H9 (cell line): Measurements from ENCODE around the gene STARD4. TPM values are rescaled to one million over a fixed set of nuclear protein-coding genes. Genes with fewer than 3 reads are reported as not detected.

ENCODE experiments used
- DNase-seq: peaks from one replicate; pipeline ENCODE4 v3.0.0-alpha.2; 2017
- H2AFZ ChIP-seq: one replicate; pipeline ENCODE4 v1.6.1; 2013; ENCODE audit warnings: mild to moderate bottlenecking, low read length, control low read depth, moderate library complexity
- H2AK5ac ChIP-seq: 2 replicates; pipeline ENCODE4 v1.6.1; 2013; ENCODE audit warnings: low read length, control low read depth, mixed read lengths; ENCODE audit not compliant: insufficient read length
- H2BK120ac ChIP-seq: one replicate; pipeline ENCODE4 v1.6.1; 2013; ENCODE audit warnings: low read depth, mild to moderate bottlenecking, low read length, control low read depth, inconsistent platforms; ENCODE audit not compliant: poor library complexity, severe bottlenecking
- H2BK12ac ChIP-seq: 2 replicates; pipeline ENCODE4 v1.6.1; 2013; ENCODE audit warnings: low read length, control low read depth, mixed read lengths, low read depth; ENCODE audit not compliant: insufficient read length
- H2BK15ac ChIP-seq: 2 replicates; pipeline ENCODE4 v1.6.1; 2013; ENCODE audit warnings: low read depth, low read length, control low read depth
- H2BK20ac ChIP-seq: one replicate; pipeline ENCODE4 v1.6.1; 2013; ENCODE audit warnings: low read depth, mild to moderate bottlenecking, low read length, control low read depth, inconsistent platforms; ENCODE audit not compliant: poor library complexity, severe bottlenecking
- H2BK5ac ChIP-seq: 2 replicates; pipeline ENCODE4 v1.6.1; 2013; ENCODE audit warnings: low read length, control low read depth, mixed read lengths; ENCODE audit not compliant: insufficient read length
- H3K14ac ChIP-seq: 2 replicates; pipeline ENCODE4 v1.6.1; 2013; ENCODE audit warnings: low read length, control low read depth; ENCODE audit not compliant: insufficient read depth
- H3K18ac ChIP-seq: 2 replicates; pipeline ENCODE4 v1.6.1; 2013; ENCODE audit warnings: low read depth, mild to moderate bottlenecking, mixed read lengths, low read length, control low read depth; ENCODE audit not compliant: insufficient read length
- H3K23ac ChIP-seq: 2 replicates; pipeline ENCODE4 v1.6.1; 2013; ENCODE audit warnings: low read length, control low read depth, mixed read lengths, low read depth; ENCODE audit not compliant: insufficient read length
- H3K23me2 ChIP-seq: 2 replicates; pipeline ENCODE4 v1.6.1; 2013; ENCODE audit warnings: low read depth, mild to moderate bottlenecking, mixed read lengths, low read length, control low read depth; ENCODE audit not compliant: insufficient read length, poor library complexity, severe bottlenecking
- H3K27ac ChIP-seq: 2 replicates; pipeline ENCODE4 v1.5.1; 2013; ENCODE audit warnings: low read length, control low read depth, mixed read lengths, low read depth; ENCODE audit not compliant: insufficient read length
- H3K27me3 ChIP-seq: 2 replicates; pipeline ENCODE4 v1.6.1; 2013; ENCODE audit warnings: low read length, control low read depth, inconsistent platforms; ENCODE audit not compliant: insufficient read depth
- H3K4ac ChIP-seq: 2 replicates; pipeline ENCODE4 v1.6.1; 2013; ENCODE audit warnings: low read depth, mild to moderate bottlenecking, control low read depth, inconsistent platforms, low read length, moderate library complexity
- H3K4me1 ChIP-seq: 2 replicates; pipeline ENCODE4 v1.6.1; 2013; ENCODE audit warnings: low read length, control low read depth, inconsistent platforms; ENCODE audit not compliant: insufficient read depth
- H3K4me2 ChIP-seq: 2 replicates; pipeline ENCODE4 v1.6.1; 2013; ENCODE audit warnings: low read length, control low read depth, mixed read lengths; ENCODE audit not compliant: insufficient read length, insufficient read depth
- H3K56ac ChIP-seq: 2 replicates; pipeline ENCODE4 v1.6.1; 2013; ENCODE audit warnings: low read depth, mild to moderate bottlenecking, mixed read lengths, low read length, control low read depth; ENCODE audit not compliant: insufficient read length
- H3K79me1 ChIP-seq: 2 replicates; pipeline ENCODE4 v1.6.1; 2013; ENCODE audit warnings: low read depth, mild to moderate bottlenecking, moderate library complexity, low read length, control low read depth, inconsistent platforms; ENCODE audit not compliant: insufficient read depth, poor library complexity, severe bottlenecking
- H3K79me2 ChIP-seq: 2 replicates; pipeline ENCODE4 v1.6.1; 2013; ENCODE audit warnings: low read length, control low read depth, inconsistent platforms; ENCODE audit not compliant: insufficient read depth
- H3K9ac ChIP-seq: 2 replicates; pipeline ENCODE4 v1.6.1; 2013; ENCODE audit warnings: low read length, control low read depth, mixed read lengths; ENCODE audit not compliant: insufficient read length; ENCODE audit errors: extremely low read depth
- H3K9me3 ChIP-seq: one replicate; pipeline ENCODE4 v1.6.1; 2013; ENCODE audit warnings: low read depth, low read length, inconsistent platforms; ENCODE audit not compliant: control insufficient read depth
- H3T11ph ChIP-seq: one replicate; pipeline ENCODE4 v1.6.1; 2013; ENCODE audit warnings: mild to moderate bottlenecking, low read length, control low read depth, inconsistent platforms
- H4K20me1 ChIP-seq: one replicate; pipeline ENCODE4 v1.6.1; 2013; ENCODE audit not compliant: control insufficient read depth, insufficient read length, insufficient read depth
- H4K5ac ChIP-seq: 2 replicates; pipeline ENCODE4 v1.6.1; 2013; ENCODE audit warnings: low read depth, mild to moderate bottlenecking, mixed read lengths, low read length, control low read depth; ENCODE audit not compliant: insufficient read length
- H4K8ac ChIP-seq: replicated peaks from 2 replicates; pipeline ENCODE4 v1.6.1; 2013; ENCODE audit warnings: low read length, control low read depth, mixed read lengths, low read depth; ENCODE audit not compliant: insufficient read length
- H4K91ac ChIP-seq: 2 replicates; pipeline ENCODE4 v1.6.1; 2013; ENCODE audit warnings: low read depth, mild to moderate bottlenecking, moderate library complexity, mixed read lengths, low read length, control low read depth; ENCODE audit not compliant: insufficient read length
- H3K27ac Mint-ChIP-seq, 3 experiments: 2 replicates in 2 of 3; 3 replicates in 1 of 3; pipeline ENCODE4 v1.8.0; 2020 to 2021; ENCODE audit warnings: mixed read lengths in 3 of 3, mild to moderate bottlenecking in 1 of 3, moderate library complexity in 1 of 3
- H3K27me3 Mint-ChIP-seq: 2 replicates; pipeline ENCODE4 v1.8.0; 2021; ENCODE audit warnings: low read depth, mild to moderate bottlenecking, moderate library complexity, mixed read lengths
- H3K36me3 Mint-ChIP-seq, 3 experiments: 2 replicates in 2 of 3; 3 replicates in 1 of 3; pipeline ENCODE4 v1.8.0; 2020 to 2021; ENCODE audit warnings: low read depth in 3 of 3, mixed read lengths in 3 of 3; ENCODE audit not compliant: insufficient read depth in 1 of 3
- H3K4me1 Mint-ChIP-seq, 2 experiments: 2 replicates each; pipeline ENCODE4 v1.8.0; 2020; ENCODE audit warnings: mixed read lengths in 2 of 2
- H3K4me3 Mint-ChIP-seq, 2 experiments: 2 replicates in 1 of 2; 3 replicates in 1 of 2; pipeline ENCODE4 v1.8.0; 2020 to 2021; ENCODE audit warnings: mild to moderate bottlenecking in 2 of 2, mixed read lengths in 2 of 2, moderate library complexity in 1 of 2
- H3K9me3 Mint-ChIP-seq, 2 experiments: 2 replicates in 1 of 2; 3 replicates in 1 of 2; pipeline ENCODE4 v1.8.0; 2020; ENCODE audit warnings: mild to moderate bottlenecking in 2 of 2, mixed read lengths in 2 of 2, moderate library complexity in 1 of 2
- CTCF ChIP-seq: fragments of 200-600 bp; sonication (generic); conservative IDR thresholded peaks from 3 replicates; pipeline ENCODE4 v1.8.0; 2021; ENCODE audit warnings: antibody characterized with exemption, mild to moderate bottlenecking
- WGBS: extraction: QIAGEN DNeasy Blood & Tissue Kit; methylation state at CpG from one replicate; pipeline ENCODE4 v1.1.7; 2013; ENCODE audit warnings: missing lambda C conversion rate, low lambda C conversion rate, mixed read lengths; ENCODE audit not compliant: insufficient read length; ENCODE audit errors: extremely low coverage; 5-methylcytosine and 5-hydroxymethylcytosine counted together
- total RNA-seq: library from RNA; stranded (reverse); gene quantifications from 2 replicates; pipeline ENCODE4 v1.2.1, GENCODE V29; 2021

The STARD4 gene
- total RNA-seq, 1 experiment from 2014 or later, result 28.7 TPM

GRCh38 chr5:111520908-111521307, 8.6 kb upstream of the STARD4 start:
- Histone ChIP-seq H3K23me2 (no peaks in the 10 kb centered on the region), H2AK5ac (no peak overlapping the region), H3K4ac (no peak overlapping the region), H3K79me1 (no peaks in the 10 kb centered on the region), H3K23ac (no peak overlapping the region), H4K5ac (no peak overlapping the region), H3K9ac (no peak overlapping the region), H4K91ac (no peak overlapping the region), H3T11ph (no peak overlapping the region), H3K56ac (no peak overlapping the region), H3K9me3 (no peaks in the 10 kb centered on the region), H2BK15ac (no peak overlapping the region), H3K4me1 (no peaks in the 10 kb centered on the region), H2BK20ac (no peak overlapping the region), H2AFZ (no peak overlapping the region), H3K18ac (no peak overlapping the region), H3K27me3 (no peaks in the 10 kb centered on the region), H2BK120ac (no peak overlapping the region), H3K4me2 (no peak overlapping the region), H4K8ac (no peak overlapping the region), H3K14ac (no peak overlapping the region), H4K20me1 (no peaks in the 10 kb centered on the region), H3K79me2 (no peaks in the 10 kb centered on the region), H2BK12ac (no peak overlapping the region), H3K27ac (no peak overlapping the region), H2BK5ac (no peak overlapping the region)
- WGBS, result no CpG with 5 or more reads among the region's 3 CpGs
- Mint-ChIP-seq H3K27ac (no peak overlapping the region), H3K27me3 (no peaks in the 10 kb centered on the region), H3K36me3 (no peaks in the 10 kb centered on the region), H3K4me1 (no peaks in the 10 kb centered on the region), H3K9me3 (no peaks in the 10 kb centered on the region), H3K4me3 (no peak overlapping the region)
- no peak for DNase-seq
- TF ChIP-seq CTCF, result no peak
